HG03066 (cell line): ENCODE results near the gene IDH3A.
"Not testable (repeated sequence)": the region's sequence is repeated elsewhere in the genome, so short reads cannot be mapped to it uniquely, and the experiment has no call there.

Experiments used
- ATAC-seq: cut with Tn5 transposase; IDR thresholded peaks from one replicate; pipeline ENCODE4 v1.9.1; 2021; ENCODE audit warnings: low read depth; ENCODE audit not compliant: unreplicated experiment

IDH3A gene

DNA sequence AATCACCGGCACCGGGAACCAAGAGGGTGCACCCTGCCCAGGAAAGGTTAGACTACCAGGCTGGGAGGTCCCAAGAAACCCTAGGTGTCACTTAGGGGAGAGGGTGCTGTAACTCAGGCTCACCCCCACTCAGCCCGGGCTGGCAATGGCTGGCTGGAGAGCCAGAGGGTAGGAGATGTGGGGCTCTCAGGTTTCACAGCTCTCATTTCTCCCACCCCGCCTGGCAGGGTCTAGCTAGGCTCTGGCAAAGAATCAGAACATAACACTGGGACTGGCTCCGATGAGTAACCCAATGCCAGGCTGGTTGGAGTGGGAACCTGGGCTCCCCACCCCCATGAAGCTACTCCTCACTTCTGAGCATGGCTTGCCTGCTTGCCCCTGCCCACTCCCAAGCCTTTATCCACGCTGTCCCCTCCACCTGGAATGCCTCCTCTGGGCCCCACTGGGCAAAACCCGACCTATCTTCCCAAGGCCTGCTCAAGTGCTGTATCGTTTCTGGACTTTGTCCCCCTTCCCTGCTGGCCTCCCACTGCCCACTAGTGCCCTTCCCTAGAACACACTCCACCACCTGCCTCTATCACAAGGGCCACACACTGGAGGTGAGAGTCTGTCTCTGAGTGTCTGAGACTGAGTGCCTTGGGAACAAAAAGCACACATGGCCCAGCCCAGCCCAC is 19.9 kb upstream of the IDH3A start:
- ATAC-seq, result no peak

- ATAC-seq, result no peak
These were observed 19.3 kb upstream of the IDH3A start for GRCh38 chr15:78129751-78130287.

- ATAC-seq, result peak; percentile 34
These were observed 18.5 kb upstream of the IDH3A start for GRCh38 chr15:78130466-78131294.

DNA sequence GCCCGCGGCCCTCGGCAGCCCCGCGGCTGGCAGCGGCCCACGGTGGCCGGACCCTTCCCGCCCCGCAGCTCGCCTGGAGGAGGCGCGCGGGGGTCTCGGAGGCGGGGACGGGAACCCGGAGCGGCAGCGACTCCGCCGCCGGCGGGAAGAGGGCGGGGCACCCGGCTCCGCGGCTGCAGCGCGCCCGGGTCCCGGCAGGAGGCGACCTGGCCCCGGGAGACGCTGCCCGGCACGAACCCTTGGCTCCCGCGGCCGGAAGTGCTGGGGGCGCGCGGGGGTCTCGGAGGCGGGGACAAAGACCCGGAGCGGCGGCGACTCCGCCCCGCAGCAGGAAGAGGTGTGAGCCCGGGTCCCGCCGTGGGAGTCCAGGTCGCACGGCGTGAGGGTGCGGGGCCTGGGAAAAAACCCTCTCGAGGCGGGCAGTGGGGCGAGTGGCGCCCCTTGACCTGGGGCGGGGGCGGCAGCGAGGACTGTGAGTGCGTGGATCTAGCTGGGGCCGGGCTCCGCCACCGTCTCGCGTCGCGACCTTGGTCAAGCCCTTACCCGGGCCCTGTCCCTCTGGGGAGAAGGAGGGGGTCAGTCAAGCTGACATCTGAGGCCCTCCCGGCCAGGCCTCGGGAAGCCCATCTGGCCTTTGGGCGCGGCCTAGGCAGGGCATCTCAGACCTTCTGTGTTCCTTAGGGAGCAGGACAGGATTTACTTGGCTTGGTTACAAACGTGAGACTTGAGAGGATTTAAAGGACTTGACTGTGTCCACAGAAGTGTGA is 17.7 kb upstream of the IDH3A start, which contains the start of gene CIB2:
Gene CIB2 (minus strand): TSS at position 151 of the 767 bp plus-strand sequence. CDS start 230 bp downstream, outside the sequence.
- ATAC-seq, result peak; percentile 82

GRCh38 chr15:78133801-78134200 is 15.4 kb upstream of the IDH3A start:
- ATAC-seq, result no peak

GRCh38 chr15:78139578-78139977 is 9.6 kb upstream of the IDH3A start:
- ATAC-seq, result no peak

GRCh38 chr15:78140292-78140691 is 8.9 kb upstream of the IDH3A start:
- ATAC-seq, result no peak

- ATAC-seq, result no peak
These were observed 6.8 kb upstream of the IDH3A start for GRCh38 chr15:78142332-78142731.

DNA sequence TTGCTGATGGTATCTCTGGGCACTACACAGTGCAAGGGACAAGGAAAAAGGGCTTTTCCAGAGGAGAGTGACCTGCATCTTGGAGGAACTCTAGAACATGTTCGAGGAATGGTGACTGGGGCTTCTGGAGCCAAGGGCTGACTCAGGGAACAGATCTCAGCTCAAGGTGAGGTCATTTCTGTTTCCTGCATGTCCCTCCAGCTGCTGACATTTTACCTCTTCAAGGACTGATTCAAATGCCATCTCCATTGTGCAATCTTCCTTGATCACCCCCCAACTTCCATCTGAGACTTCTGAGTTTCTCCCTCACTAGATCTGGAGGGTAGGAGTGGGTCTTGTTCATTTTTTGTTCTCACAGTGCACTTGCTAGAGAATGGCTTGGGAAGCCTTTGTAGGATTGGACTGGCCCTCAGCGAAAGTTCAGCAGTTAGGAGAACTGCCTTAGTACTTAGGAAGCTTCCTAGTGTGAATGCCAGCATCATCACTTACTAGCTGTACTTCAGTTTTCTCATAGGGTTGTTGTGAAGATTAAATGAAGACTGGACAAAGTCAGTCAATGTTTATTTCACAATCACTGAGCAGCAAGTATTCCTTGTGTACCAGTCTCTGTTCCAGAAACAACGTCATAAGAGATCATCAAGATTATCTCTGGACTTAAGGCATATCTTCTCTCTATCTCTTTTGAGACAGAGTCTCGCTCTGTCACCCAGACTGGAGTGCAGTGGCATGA is 2.6 kb upstream of the IDH3A start:
- ATAC-seq, result no peak

DNA sequence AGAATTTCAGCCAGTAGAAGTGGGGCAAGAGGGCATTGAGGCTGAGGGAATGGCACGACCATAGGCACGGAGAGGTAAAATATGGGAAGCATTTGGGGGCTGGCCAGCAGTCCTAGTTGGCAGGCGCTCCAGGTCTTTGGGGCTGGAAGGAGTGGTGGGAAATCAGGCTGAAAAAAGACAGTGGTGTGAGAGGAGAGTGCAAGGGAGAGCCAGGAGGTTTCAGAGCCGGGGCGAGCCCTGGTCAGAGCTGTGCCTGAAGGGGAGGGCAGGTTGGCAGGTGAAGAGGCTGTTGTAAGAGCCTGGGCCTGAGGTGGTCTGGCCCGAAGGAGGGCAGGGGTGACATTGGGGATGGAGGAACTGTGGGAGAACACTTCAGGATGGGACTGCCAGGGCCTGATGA is 1.6 kb upstream of the IDH3A start:
- no peak for ATAC-seq

- ATAC-seq, result peak; percentile 3
These were observed 632 bp upstream of the IDH3A start for GRCh38 chr15:78148392-78149067.

- ATAC-seq, result no peak
These were observed 916 bp downstream of the IDH3A start for GRCh38 chr15:78149805-78150751.

DNA sequence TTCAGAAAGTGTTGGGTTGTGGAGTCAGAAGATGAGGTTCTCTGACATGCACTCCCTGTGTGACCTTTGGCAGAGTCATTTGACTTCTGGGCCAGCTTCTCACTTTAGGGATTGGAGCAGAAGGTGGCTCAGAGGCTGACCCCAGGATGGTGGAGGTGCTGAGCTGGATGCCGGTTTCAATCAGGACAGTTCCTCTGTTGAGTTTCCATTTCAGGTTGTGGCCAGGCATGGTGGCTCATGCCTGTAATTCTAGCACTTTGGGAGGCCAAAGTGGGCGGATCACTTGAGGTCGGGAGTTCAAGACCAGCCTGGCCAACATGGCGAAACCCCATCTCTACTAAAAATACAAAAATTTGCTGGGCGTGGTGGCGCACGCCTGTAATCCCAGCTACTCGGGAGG is 1.9 kb downstream of the IDH3A start:
- not testable (repeated sequence) for ATAC-seq

GRCh38 chr15:78154955-78155354 is 5.8 kb downstream of the IDH3A start:
- ATAC-seq, result no peak

DNA sequence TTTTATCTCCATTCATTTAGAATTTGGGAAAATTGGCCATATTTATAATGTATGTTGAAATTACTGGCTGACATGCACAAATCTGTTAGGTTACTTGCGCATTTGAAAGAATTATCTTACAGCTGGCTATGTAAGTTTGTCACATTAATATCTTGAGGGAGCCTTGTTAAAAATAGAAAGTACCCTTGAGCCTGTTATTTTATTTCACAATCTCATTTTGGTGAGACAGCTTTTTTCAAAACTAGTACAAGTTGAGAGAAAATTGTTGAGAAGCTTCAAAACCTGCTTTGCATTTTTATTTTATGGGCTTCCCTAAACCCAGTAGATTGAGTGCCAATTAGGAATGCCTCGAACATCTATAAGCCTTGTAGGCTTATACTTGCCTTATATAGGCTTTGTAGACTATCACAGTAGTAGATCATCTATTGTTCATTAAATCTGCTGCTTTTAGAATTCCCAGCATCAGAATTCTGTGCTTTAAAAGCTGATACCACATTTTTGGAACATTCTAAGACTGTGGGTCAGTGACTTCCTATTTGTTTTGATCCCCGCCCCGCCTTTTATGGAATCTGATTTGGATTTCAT is 6.3 kb downstream of the IDH3A start:
- no peak for ATAC-seq

GRCh38 chr15:78156653-78157052 is 7.5 kb downstream of the IDH3A start:
- no peak for ATAC-seq

DNA sequence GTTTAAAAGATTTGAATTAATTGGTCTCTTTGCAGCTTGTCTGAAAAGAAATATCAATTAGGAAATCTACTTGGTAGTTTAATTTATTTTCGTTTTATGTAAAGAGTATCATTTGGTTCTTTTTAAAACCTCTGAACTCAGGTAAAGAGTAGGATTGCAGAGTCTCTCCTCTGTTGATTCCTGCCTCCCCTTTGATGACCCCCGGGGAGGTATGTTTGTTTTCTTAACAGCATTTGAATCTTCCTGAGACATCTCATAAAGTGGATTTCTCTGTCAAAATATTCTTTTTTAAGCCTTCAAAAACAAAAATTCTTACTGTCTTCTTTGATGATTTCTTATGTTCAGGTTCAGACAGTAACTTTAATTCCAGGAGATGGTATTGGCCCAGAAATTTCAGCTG is 8.0 kb downstream of the IDH3A start:
- ATAC-seq, result no peak

DNA sequence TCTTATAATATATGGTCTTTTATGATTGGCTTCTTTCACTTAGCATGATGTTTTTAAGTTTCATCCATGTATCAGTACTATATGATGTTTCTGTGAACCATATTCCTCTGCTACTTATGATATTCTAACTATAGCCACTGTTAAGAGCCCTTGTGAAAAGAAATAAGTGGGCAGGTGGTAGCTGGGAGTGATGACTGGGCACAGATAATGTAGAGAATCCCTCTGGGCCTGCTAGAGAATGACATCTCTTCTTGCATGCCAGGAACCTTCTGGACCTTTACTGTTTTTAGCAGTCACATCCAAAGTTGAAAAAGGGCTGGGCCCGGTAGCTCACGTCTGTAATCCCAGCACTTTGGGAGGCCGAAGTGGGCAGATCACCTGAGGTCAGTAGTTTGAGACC is 10.2 kb downstream of the IDH3A start:
- ATAC-seq, result no peak
